Epithelial cell of proximal tubule (primary cell): ENCODE data around the gene RARG. TPM values are rescaled to one million over a fixed set of nuclear protein-coding genes. Genes with fewer than 3 reads are reported as not detected.
"Not testable (repeated sequence)": the region's sequence is repeated elsewhere in the genome, so short reads cannot be mapped to it uniquely, and the experiment has no call there.

ENCODE experiments used
- DNase-seq: peaks from one replicate; pipeline ENCODE4 v3.0.0-alpha.2; 2011; ENCODE audit warnings: low read depth
- H3K4me3 ChIP-seq: 2 replicates; pipeline ENCODE4 v1.5.1; 2011; ENCODE audit warnings: low read depth, mild to moderate bottlenecking, low read length
- total RNA-seq: library from RNA; depleted of rRNA; stranded (reverse); fragments of >200 nt; gene quantifications from 2 replicates; pipeline ENCODE4 v1.2.3, GENCODE V29; 2015
- TF ChIP-seq, protein P1 (sequence below): conservative IDR thresholded peaks from 2 replicates; pipeline ENCODE4 v1.5.1; 2012; ENCODE audit warnings: low read depth, mild to moderate bottlenecking, low read length

The RARG gene
- total RNA-seq, 1 donor from 2014 or later, result 4.2 TPM

DNA sequence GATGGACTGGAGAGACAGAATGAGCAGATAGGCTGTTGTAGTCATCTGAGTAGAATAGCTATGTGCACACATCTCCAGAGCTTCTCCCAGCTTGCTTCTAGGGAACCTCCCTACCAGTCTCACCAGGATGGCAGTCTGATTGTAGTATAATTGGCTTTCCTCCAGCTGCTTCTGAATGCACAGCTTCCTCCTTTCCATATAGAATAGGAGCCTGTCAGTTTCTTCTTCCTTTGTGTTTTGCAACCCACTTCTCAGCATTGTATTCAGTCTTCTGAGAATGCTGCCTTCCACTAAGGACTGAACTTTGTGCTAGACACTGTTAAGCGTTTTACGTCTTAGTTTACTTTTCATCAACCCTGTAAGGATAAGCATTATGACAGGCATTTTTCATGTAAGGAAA lies 49.1 kb downstream of the RARG start:
- H3K4me3 ChIP-seq, result no peak overlapping the region
- TF ChIP-seq, protein P1, sequence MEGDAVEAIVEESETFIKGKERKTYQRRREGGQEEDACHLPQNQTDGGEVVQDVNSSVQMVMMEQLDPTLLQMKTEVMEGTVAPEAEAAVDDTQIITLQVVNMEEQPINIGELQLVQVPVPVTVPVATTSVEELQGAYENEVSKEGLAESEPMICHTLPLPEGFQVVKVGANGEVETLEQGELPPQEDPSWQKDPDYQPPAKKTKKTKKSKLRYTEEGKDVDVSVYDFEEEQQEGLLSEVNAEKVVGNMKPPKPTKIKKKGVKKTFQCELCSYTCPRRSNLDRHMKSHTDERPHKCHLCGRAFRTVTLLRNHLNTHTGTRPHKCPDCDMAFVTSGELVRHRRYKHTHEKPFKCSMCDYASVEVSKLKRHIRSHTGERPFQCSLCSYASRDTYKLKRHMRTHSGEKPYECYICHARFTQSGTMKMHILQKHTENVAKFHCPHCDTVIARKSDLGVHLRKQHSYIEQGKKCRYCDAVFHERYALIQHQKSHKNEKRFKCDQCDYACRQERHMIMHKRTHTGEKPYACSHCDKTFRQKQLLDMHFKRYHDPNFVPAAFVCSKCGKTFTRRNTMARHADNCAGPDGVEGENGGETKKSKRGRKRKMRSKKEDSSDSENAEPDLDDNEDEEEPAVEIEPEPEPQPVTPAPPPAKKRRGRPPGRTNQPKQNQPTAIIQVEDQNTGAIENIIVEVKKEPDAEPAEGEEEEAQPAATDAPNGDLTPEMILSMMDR, result no peak
- DNase-seq, result no peak

DNA sequence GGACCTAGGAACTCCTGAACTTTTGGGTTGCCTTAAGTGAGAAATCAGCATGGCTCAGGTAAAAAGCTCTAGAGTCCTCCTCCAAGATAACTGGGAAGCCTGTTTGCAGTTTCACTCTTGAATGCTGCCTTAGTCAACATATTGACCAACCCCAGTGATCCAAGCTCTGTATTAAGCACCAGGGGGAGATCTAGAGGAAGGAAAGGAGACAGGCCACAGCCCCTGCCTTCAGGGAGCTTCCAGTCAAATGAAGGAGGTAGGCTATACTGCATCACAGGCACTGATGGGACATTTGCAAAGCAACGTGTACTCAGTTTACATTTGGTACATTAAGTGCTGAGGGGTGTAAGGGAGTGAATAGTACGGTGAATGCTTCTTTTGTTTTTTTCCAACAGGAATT lies 50.1 kb downstream of the RARG start:
- TF ChIP-seq, protein P1, result no peak
- DNase-seq, result no peak
- H3K4me3 ChIP-seq, result peak overlapping the region; percentile 84

DNA sequence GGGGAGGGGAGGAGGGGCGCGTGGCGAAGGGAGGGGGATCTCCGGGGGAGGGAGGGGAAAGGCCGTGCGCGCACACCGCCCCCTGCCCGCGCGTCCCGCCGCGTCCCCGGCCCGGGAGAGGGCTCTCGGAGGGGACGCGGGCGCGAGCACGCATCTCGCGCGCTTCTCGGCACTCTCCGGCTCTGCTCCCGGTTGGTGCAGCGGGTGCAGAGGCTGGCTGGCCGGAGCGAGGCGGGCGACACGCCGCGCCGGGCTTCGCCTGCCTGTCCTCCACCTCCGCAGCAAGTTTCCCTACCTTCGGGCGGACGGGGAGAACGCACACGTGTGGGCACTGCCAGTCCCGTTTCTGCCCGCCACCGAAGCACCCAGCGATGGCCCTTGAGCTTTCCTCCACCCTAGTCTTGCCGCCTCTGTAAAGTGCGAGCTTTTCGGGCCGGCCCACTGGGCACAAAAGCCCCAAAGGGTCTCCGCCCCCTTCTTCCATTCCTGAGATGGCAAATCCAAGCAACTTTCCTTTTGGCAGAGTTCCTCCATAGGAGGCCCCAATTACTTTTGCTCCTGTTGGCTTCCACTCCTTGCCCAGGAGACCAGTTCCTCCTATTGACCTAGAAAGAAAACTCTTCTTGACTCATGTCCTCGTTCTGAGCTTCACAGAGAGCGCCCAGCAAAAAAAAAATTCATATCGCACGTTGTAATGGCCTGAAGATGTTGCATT lies 50.9 kb downstream of the RARG start:
- TF ChIP-seq, protein P1, result no peak
- H3K4me3 ChIP-seq, result peak overlapping the region; percentile 84
- no peak for DNase-seq

DNA sequence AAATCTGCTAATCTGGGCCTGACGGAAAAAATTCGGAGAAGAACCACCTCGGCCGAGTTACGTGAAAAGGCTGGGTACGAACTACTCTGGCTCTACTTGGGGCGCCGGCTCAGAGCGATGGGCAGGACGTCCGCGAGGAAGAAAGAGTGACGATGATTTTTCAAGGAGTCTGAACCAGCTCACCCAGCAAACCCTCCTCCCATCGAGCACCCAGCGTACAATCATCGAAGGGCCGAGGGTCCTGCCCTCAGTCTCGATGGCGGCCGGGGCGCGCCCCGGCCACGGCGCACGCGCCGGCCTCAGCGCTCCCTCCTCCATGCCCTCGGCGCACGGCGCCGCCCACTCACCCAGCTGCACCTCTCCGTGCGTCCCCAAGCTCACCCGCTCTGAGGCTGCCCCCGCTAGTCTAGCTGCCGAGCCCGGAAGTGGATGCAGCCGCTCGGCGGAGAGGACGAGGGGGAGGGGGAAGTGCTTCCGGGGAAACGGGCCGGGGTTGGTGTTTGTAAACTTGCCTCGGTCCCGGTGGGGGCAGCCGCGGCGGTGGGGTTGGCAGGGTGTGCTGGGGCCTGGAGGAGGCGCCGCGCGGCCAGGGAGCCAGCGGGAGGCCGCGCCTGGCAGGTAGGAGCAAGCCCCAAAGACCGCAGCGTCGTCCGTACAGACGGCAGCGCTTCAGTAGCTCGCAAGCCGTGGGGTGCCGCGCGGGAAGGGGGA lies 51.6 kb downstream of the RARG start, which contains the start of the genes CSAD and ZNF740:
Gene CSAD (minus strand): TSS at position 706 of the 711 bp plus-strand sequence. CDS start 7,455 bp downstream, outside the sequence.
Gene ZNF740 (plus strand): TSS at position 503 of the 711 bp plus-strand sequence. CDS start 1,262 bp downstream, outside the sequence.
- TF ChIP-seq, protein P1, result no peak
- H3K4me3 ChIP-seq, result peak within 1 kb of the TSS; percentile 84
- no peak for DNase-seq

DNA sequence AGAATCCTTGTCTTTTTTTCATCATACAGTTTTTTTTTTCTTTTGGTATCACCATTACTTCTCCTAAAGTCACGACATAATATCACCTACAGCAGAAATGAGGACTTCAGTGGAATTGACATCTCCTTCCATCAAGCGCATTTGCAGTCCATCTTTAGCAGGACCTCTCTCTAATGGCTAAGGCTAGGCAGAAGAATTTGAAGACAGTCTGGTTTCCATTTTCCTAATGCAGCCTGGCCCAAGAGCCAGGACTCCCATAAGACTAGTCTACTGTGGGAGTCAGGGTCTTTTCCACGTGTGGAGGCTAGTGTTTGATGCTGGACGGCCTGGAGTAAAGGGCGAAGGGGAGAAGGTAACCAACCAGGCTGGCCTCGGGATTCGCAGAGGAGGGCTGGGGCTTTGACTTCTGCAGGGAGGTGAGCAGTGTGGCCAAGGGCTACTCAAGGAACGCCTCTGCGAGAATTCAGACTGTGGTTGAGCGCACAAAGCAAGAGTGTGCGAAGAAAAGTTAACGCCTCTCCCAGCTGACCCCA lies 52.3 kb downstream of the RARG start:
- peak overlapping the region; percentile 84 for H3K4me3 ChIP-seq
- DNase-seq, result no peak
- TF ChIP-seq, protein P1, result no peak

DNA sequence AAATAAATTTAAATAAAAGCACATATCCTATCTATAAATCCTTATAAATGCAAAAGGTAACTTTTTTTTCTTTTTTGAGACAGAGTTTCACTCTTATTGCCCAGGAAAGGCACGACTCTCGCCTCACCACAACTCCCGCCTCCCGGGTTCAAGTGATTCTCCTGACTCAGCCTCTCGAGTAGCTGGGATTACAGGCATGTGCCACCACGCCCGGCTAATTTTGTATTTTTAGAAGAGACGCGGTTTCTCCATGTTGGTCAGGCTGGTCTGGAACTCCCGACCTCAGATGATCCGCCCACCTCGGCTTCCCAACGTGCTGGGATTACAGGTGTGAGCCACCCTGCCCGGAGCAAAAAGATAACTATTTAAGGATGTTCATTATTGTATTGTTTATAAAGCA lies 53.2 kb downstream of the RARG start:
- not testable (repeated sequence) for H3K4me3 ChIP-seq, DNase-seq

DNA sequence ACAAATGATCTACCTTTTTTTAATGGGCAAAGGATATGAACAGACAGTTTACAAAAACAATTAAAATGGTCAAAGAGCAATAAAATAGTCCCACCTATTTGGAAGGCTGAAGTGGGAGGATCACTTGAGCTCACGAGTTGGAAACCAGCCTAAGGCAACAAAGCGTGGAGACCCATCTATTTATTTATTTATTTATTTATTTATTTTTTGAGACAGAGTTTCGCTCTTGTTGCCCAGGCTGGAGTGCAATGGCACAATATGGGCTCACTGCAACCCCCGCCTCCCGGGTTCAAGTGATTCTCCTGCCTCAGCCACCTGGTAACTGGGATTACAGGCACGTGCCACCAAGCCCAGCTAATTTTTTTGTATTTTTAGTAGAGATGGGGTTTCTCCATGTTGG lies 54.6 kb downstream of the RARG start:
- DNase-seq, H3K4me3 ChIP-seq: not testable (repeated sequence)
